HepG2 (cell line): ENCODE measurements around the gene PM20D1. TPM values are rescaled to one million over a fixed set of nuclear protein-coding genes. Genes with fewer than 3 reads are reported as not detected.
A peak's percentile ranks its signal among the peaks of the same experiment; 100 is the strongest.

Source experiments
- CAMTA2 ChIP-seq: sonication (generic); formaldehyde crosslinking; IDR thresholded peaks from 2 replicates; pipeline ENCODE4 v1.4.0; 2020; ENCODE audit warnings: mild to moderate bottlenecking, missing genetic modification reagents, borderline replicate concordance
- DPF2 ChIP-seq: sonication (generic); formaldehyde crosslinking; IDR thresholded peaks from 2 replicates; pipeline ENCODE4 v1.4.0; 2020; ENCODE audit warnings: mild to moderate bottlenecking, low read depth, missing genetic modification reagents, borderline replicate concordance
- GATAD2A ChIP-seq: IDR thresholded peaks from 2 replicates; pipeline ENCODE4 v1.6.1; 2016
- NFYC ChIP-seq: IDR thresholded peaks from 2 replicates; pipeline ENCODE4 v1.6.1; 2016; ENCODE audit warnings: missing genetic modification reagents, missing compliant biosample characterization
- SCMH1 ChIP-seq: sonication (generic); formaldehyde crosslinking; IDR thresholded peaks from 2 replicates; pipeline ENCODE4 v1.9.0; 2021; ENCODE audit warnings: missing genetic modification reagents, mild to moderate bottlenecking, borderline replicate concordance
- SNAPC2 ChIP-seq: sonication (generic); formaldehyde crosslinking; IDR thresholded peaks from 2 replicates; pipeline ENCODE4 v1.8.1; 2022; ENCODE audit warnings: mild to moderate bottlenecking, missing genetic modification reagents
- XRCC5 ChIP-seq: fragments of 200-400 bp; formaldehyde crosslinking; optimal IDR thresholded peaks from 2 replicates; pipeline ENCODE3; 2017; ENCODE audit warnings: mild to moderate bottlenecking, low read length
- YEATS2 ChIP-seq: sonication (generic); formaldehyde crosslinking; IDR thresholded peaks from 2 replicates; pipeline ENCODE4 v1.4.0; 2020; ENCODE audit warnings: missing genetic modification reagents, borderline replicate concordance
- ZNF737 ChIP-seq: sonication (generic); formaldehyde crosslinking; IDR thresholded peaks from 2 replicates; pipeline ENCODE4 v1.5.0; 2020; ENCODE audit warnings: missing genetic modification reagents, mild to moderate bottlenecking, borderline replicate concordance
- polyA plus RNA-seq, 8 experiments: library from polyadenylated mRNA; depleted of rRNA in 3 of 8; stranded (reverse) in 7 of 8; unstranded in 1 of 8; fragments of >200 nt; fragmentation: Illumina TruSeq in 4 of 8; extraction: Trizol in 4 of 8; gene quantifications; 2 replicates each; pipeline versions ENCODE4 v1.2.1 to v1.2.3, GENCODE V29; 2011 to 2016; ENCODE audit warnings: low read depth in 4 of 8, missing spikeins in 1 of 8, mixed read lengths in 1 of 8; ENCODE audit not compliant: insufficient read depth in 1 of 8
- total RNA-seq, 5 experiments: library from RNA; depleted of rRNA; stranded (reverse); fragments of >200 nt; fragmentation: Illumina TruSeq; extraction: Trizol; gene quantifications; 2 replicates each; pipeline ENCODE4 v1.2.3, GENCODE V29; 2016; ENCODE audit warnings: low read depth in 1 of 5
- TF ChIP-seq, protein P1 (sequence below): sonication (generic); formaldehyde crosslinking; IDR thresholded peaks from 2 replicates; pipeline ENCODE4 v1.8.1; 2022; ENCODE audit warnings: low read depth, mild to moderate bottlenecking, missing genetic modification reagents
- TF ChIP-seq, protein P2 (sequence below): sonication (generic); formaldehyde crosslinking; IDR thresholded peaks from 2 replicates; pipeline ENCODE4 v1.4.0; 2020; ENCODE audit warnings: missing genetic modification reagents, borderline replicate concordance
- TF ChIP-seq, protein P3 (sequence below): sonication (generic); formaldehyde crosslinking; IDR thresholded peaks from 2 replicates; pipeline ENCODE4 v1.5.0; 2020; ENCODE audit warnings: missing genetic modification reagents
- TF ChIP-seq, protein P4 (sequence below): IDR thresholded peaks from 2 replicates; pipeline ENCODE4 v1.6.1; 2016; ENCODE audit warnings: low read depth, borderline replicate concordance
- TF ChIP-seq, protein P5 (sequence below): sonication (generic); formaldehyde crosslinking; IDR thresholded peaks from 2 replicates; pipeline ENCODE4 v1.4.0; 2020; ENCODE audit warnings: missing genetic modification reagents, borderline replicate concordance

PM20D1 gene
- total and polyA plus RNA-seq, 2 of the 13 experiments (the other 11 are each of a cell fraction or from before 2014, with no cell fraction given): not detected

DNA sequence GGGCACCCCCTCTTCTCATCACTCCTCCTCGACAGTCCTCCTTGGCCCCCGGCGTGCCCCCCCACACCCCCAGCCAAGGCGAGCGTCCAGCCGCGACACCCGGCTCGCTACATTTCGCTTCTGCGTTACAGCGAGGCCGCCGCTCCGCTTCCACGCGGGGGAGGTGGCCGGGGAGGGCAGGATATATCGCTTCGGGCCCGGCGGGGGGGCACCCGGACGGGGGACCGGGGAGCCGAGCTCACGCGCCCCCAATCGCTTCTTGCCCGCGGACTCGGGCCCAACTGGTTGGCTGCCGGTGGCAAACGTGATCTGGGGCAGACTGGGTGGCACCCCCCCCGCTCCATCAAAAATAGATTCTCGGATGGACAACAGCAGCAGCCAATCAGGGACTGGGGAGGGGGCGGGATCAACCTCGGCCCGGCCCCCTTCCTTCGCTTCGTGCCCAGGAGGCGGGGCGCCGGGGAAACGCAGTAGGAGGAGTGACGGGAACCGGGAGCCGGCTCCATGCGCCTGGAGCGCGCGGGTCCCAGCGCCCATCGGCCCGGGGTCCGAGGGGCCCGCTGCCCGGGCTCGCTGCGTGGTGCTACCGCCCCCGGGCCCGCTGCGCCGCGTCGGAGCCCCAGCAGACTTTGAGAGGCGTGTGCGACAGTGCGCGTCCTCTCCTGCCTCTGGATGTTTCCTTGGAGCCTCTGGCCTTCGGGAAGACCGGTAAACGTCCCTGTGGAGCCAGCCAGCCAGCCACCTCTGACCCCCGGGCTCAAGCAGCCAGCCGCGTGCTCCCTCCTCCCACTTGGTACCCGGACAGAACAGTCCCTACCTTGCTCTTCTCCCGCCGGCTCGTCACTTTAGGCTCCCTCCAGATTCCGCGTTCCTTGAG lies 36.8 kb downstream of the PM20D1 start, which contains the start of gene SLC41A1 (continued):
- TF ChIP-seq, protein P1, sequence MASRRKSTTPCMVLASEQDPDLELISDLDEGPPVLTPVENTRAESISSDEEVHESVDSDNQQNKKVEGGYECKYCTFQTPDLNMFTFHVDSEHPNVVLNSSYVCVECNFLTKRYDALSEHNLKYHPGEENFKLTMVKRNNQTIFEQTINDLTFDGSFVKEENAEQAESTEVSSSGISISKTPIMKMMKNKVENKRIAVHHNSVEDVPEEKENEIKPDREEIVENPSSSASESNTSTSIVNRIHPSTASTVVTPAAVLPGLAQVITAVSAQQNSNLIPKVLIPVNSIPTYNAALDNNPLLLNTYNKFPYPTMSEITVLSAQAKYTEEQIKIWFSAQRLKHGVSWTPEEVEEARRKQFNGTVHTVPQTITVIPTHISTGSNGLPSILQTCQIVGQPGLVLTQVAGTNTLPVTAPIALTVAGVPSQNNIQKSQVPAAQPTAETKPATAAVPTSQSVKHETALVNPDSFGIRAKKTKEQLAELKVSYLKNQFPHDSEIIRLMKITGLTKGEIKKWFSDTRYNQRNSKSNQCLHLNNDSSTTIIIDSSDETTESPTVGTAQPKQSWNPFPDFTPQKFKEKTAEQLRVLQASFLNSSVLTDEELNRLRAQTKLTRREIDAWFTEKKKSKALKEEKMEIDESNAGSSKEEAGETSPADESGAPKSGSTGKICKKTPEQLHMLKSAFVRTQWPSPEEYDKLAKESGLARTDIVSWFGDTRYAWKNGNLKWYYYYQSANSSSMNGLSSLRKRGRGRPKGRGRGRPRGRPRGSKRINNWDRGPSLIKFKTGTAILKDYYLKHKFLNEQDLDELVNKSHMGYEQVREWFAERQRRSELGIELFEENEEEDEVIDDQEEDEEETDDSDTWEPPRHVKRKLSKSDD (CRISPR knock-in tag): no peak
- TF ChIP-seq CAMTA2 (CRISPR knock-in tag): no peak
- TF ChIP-seq, protein P2, sequence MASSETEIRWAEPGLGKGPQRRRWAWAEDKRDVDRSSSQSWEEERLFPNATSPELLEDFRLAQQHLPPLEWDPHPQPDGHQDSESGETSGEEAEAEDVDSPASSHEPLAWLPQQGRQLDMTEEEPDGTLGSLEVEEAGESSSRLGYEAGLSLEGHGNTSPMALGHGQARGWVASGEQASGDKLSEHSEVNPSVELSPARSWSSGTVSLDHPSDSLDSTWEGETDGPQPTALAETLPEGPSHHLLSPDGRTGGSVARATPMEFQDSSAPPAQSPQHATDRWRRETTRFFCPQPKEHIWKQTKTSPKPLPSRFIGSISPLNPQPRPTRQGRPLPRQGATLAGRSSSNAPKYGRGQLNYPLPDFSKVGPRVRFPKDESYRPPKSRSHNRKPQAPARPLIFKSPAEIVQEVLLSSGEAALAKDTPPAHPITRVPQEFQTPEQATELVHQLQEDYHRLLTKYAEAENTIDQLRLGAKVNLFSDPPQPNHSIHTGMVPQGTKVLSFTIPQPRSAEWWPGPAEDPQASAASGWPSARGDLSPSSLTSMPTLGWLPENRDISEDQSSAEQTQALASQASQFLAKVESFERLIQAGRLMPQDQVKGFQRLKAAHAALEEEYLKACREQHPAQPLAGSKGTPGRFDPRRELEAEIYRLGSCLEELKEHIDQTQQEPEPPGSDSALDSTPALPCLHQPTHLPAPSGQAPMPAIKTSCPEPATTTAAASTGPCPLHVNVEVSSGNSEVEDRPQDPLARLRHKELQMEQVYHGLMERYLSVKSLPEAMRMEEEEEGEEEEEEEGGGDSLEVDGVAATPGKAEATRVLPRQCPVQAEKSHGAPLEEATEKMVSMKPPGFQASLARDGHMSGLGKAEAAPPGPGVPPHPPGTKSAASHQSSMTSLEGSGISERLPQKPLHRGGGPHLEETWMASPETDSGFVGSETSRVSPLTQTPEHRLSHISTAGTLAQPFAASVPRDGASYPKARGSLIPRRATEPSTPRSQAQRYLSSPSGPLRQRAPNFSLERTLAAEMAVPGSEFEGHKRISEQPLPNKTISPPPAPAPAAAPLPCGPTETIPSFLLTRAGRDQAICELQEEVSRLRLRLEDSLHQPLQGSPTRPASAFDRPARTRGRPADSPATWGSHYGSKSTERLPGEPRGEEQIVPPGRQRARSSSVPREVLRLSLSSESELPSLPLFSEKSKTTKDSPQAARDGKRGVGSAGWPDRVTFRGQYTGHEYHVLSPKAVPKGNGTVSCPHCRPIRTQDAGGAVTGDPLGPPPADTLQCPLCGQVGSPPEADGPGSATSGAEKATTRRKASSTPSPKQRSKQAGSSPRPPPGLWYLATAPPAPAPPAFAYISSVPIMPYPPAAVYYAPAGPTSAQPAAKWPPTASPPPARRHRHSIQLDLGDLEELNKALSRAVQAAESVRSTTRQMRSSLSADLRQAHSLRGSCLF (CRISPR knock-in tag): no peak
- no peak for TF ChIP-seq SCMH1 (CRISPR knock-in tag)
- no peak for TF ChIP-seq GATAD2A (CRISPR knock-in tag)
- TF ChIP-seq ZNF737: no peak
- TF ChIP-seq YEATS2 (CRISPR knock-in tag): no peak
- no peak for TF ChIP-seq SNAPC2 (CRISPR knock-in tag)
- TF ChIP-seq, protein P3, sequence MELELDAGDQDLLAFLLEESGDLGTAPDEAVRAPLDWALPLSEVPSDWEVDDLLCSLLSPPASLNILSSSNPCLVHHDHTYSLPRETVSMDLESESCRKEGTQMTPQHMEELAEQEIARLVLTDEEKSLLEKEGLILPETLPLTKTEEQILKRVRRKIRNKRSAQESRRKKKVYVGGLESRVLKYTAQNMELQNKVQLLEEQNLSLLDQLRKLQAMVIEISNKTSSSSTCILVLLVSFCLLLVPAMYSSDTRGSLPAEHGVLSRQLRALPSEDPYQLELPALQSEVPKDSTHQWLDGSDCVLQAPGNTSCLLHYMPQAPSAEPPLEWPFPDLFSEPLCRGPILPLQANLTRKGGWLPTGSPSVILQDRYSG (CRISPR knock-in tag): no peak
- TF ChIP-seq, protein P4, sequence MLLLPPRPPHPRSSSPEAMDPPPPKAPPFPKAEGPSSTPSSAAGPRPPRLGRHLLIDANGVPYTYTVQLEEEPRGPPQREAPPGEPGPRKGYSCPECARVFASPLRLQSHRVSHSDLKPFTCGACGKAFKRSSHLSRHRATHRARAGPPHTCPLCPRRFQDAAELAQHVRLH (CRISPR knock-in tag): peak; percentile 17; the same call in 1 of the 2 replicates
- no peak for TF ChIP-seq DPF2
- peak; percentile 83 for TF ChIP-seq NFYC (CRISPR knock-in tag)
- TF ChIP-seq, protein P5, sequence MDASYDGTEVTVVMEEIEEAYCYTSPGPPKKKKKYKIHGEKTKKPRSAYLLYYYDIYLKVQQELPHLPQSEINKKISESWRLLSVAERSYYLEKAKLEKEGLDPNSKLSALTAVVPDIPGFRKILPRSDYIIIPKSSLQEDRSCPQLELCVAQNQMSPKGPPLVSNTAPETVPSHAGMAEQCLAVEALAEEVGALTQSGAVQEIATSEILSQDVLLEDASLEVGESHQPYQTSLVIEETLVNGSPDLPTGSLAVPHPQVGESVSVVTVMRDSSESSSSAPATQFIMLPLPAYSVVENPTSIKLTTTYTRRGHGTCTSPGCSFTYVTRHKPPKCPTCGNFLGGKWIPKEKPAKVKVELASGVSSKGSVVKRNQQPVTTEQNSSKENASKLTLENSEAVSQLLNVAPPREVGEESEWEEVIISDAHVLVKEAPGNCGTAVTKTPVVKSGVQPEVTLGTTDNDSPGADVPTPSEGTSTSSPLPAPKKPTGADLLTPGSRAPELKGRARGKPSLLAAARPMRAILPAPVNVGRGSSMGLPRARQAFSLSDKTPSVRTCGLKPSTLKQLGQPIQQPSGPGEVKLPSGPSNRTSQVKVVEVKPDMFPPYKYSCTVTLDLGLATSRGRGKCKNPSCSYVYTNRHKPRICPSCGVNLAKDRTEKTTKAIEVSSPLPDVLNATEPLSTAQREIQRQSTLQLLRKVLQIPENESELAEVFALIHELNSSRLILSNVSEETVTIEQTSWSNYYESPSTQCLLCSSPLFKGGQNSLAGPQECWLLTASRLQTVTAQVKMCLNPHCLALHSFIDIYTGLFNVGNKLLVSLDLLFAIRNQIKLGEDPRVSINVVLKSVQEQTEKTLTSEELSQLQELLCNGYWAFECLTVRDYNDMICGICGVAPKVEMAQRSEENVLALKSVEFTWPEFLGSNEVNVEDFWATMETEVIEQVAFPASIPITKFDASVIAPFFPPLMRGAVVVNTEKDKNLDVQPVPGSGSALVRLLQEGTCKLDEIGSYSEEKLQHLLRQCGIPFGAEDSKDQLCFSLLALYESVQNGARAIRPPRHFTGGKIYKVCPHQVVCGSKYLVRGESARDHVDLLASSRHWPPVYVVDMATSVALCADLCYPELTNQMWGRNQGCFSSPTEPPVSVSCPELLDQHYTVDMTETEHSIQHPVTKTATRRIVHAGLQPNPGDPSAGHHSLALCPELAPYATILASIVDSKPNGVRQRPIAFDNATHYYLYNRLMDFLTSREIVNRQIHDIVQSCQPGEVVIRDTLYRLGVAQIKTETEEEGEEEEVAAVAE (CRISPR knock-in tag): no peak
- peak; percentile 41 for TF ChIP-seq XRCC5
